T-helper 17 cell (primary cell): ENCODE measurements around the gene ATPAF1. TPM values are rescaled to one million over a fixed set of nuclear protein-coding genes. Genes with fewer than 3 reads are reported as not detected.
A peak's percentile ranks its signal among the peaks of the same experiment; 100 is the strongest.

Source experiments
- ATAC-seq: fragments of 150-1000 bp; cut with Tn5 transposase; 2 replicates; pipeline ENCODE4 v1.10.0; 2021; ENCODE audit warnings: mild to moderate bottlenecking, moderate library complexity
- DNase-seq, 3 donors: peaks; one replicate each; pipeline versions ENCODE4 v3.0.0 to v3.0.0-alpha.2; 2020 to 2021
- H3K9me3 ChIP-seq: one replicate; pipeline ENCODE4 v1.7.0; 2013; ENCODE audit warnings: low read length, mild to moderate bottlenecking; ENCODE audit not compliant: control insufficient read depth, poor library complexity, severe bottlenecking
- H3K27ac Mint-ChIP-seq: one replicate; pipeline ENCODE4 v1.8.0; 2022; ENCODE audit warnings: mild to moderate bottlenecking, moderate library complexity, mixed read lengths
- H3K27me3 Mint-ChIP-seq: one replicate; pipeline ENCODE4 v1.8.0; 2022; ENCODE audit warnings: mixed read lengths
- H3K36me3 Mint-ChIP-seq: one replicate; pipeline ENCODE4 v1.8.0; 2022; ENCODE audit warnings: low read depth, mixed read lengths
- H3K4me1 Mint-ChIP-seq: one replicate; pipeline ENCODE4 v1.8.0; 2022; ENCODE audit warnings: mild to moderate bottlenecking, mixed read lengths
- H3K4me3 Mint-ChIP-seq: one replicate; pipeline ENCODE4 v1.8.0; 2022; ENCODE audit warnings: mild to moderate bottlenecking, moderate library complexity, mixed read lengths
- total RNA-seq, 4 donors: library from RNA in 2 of 4; stranded (reverse) in 2 of 4; gene quantifications; one replicate each; pipeline ENCODE4 v1.2.3 and lab custom pipeline; 2022 to 2026

ATPAF1 gene
- total RNA-seq, 2 donors from 2014 or later = 19.7 to 21.5 TPM

GRCh38 chr1:46615088-46615487 is 53.1 kb downstream of the ATPAF1 start:
- Mint-ChIP-seq H3K4me1 (peaks cover 57% of the 10 kb centered on the region), H3K4me3 (peak overlapping the region; percentile 95), H3K36me3 (no peaks in the 10 kb centered on the region), H3K27ac (peak overlapping the region; percentile 92), H3K27me3 (no peaks in the 10 kb centered on the region)
- ATAC-seq = no peak
- H3K9me3 ChIP-seq = no peaks in the 10 kb centered on the region
- DNase-seq = no peak

- Mint-ChIP-seq H3K4me3 (peak overlapping the region; percentile 95), H3K36me3 (no peaks in the 10 kb centered on the region), H3K4me1 (peaks cover 62% of the 10 kb centered on the region), H3K27me3 (no peaks in the 10 kb centered on the region), H3K27ac (peak overlapping the region; percentile 92)
- ATAC-seq (no peak), DNase-seq (no peak)
- no peaks in the 10 kb centered on the region for H3K9me3 ChIP-seq
Measured at GRCh38 chr1:46614604-46614984, 53.6 kb downstream of the ATPAF1 start.

GRCh38 chr1:46613661-46614603 is 54.2 kb downstream of the ATPAF1 start:
- no peaks in the 10 kb centered on the region for H3K9me3 ChIP-seq
- DNase-seq = no peak
- Mint-ChIP-seq H3K4me3 (peak overlapping the region; percentile 28), H3K27me3 (no peaks in the 10 kb centered on the region), H3K27ac (no peak overlapping the region), H3K4me1 (peaks cover 64% of the 10 kb centered on the region), H3K36me3 (no peaks in the 10 kb centered on the region)
- peak; percentile 48 for ATAC-seq

GRCh38 chr1:46612937-46613660 is 55.1 kb downstream of the ATPAF1 start:
- H3K4me3 Mint-ChIP-seq = no peak overlapping the region
- no peaks in the 10 kb centered on the region for H3K36me3 Mint-ChIP-seq
- H3K4me1 Mint-ChIP-seq = peaks cover 59% of the 10 kb centered on the region
- no peak for DNase-seq
- no peaks in the 10 kb centered on the region for H3K9me3 ChIP-seq
- ATAC-seq = no peak
- H3K27ac Mint-ChIP-seq = no peak overlapping the region
- H3K27me3 Mint-ChIP-seq = no peaks in the 10 kb centered on the region

- ATAC-seq (no peak), DNase-seq (no peak)
- Mint-ChIP-seq H3K27me3 (no peaks in the 10 kb centered on the region), H3K4me1 (peaks cover 48% of the 10 kb centered on the region), H3K27ac (no peak overlapping the region), H3K4me3 (no peak overlapping the region), H3K36me3 (no peaks in the 10 kb centered on the region)
- H3K9me3 ChIP-seq = no peaks in the 10 kb centered on the region
Measured at GRCh38 chr1:46611691-46612221, 56.4 kb downstream of the ATPAF1 start.

- no peaks in the 10 kb centered on the region for H3K9me3 ChIP-seq
- Mint-ChIP-seq H3K27ac (peak overlapping the region; percentile 67), H3K36me3 (no peaks in the 10 kb centered on the region), H3K4me3 (no peak overlapping the region), H3K27me3 (no peaks in the 10 kb centered on the region), H3K4me1 (peaks cover 51% of the 10 kb centered on the region)
- no peak for ATAC-seq
- DNase-seq = no peak
Measured at GRCh38 chr1:46607345-46608130, 60.6 kb downstream of the ATPAF1 start.

- no peak for ATAC-seq
- H3K9me3 ChIP-seq = no peaks in the 10 kb centered on the region
- no peak for DNase-seq
- H3K36me3 Mint-ChIP-seq = no peaks in the 10 kb centered on the region
- peak overlapping the region; percentile 72 for H3K4me3 Mint-ChIP-seq
- H3K27ac Mint-ChIP-seq = peak overlapping the region; percentile 95
- peaks cover 55% of the 10 kb centered on the region for H3K4me1 Mint-ChIP-seq
- no peaks in the 10 kb centered on the region for H3K27me3 Mint-ChIP-seq
Measured at GRCh38 chr1:46606255-46606965, 61.8 kb downstream of the ATPAF1 start.

- H3K36me3 Mint-ChIP-seq = no peaks in the 10 kb centered on the region
- H3K9me3 ChIP-seq = no peaks in the 10 kb centered on the region
- H3K27ac Mint-ChIP-seq = peak overlapping the region; percentile 95
- peaks cover 51% of the 10 kb centered on the region for H3K4me1 Mint-ChIP-seq
- no peaks in the 10 kb centered on the region for H3K27me3 Mint-ChIP-seq
- ATAC-seq (peak; percentile 54), DNase-seq (no peak)
- peak overlapping the region; percentile 81 for H3K4me3 Mint-ChIP-seq
Measured at GRCh38 chr1:46605232-46605631, 62.9 kb downstream of the ATPAF1 start.

- ATAC-seq = peak; percentile 96
- Mint-ChIP-seq H3K27me3 (no peaks in the 10 kb centered on the region), H3K4me1 (peaks cover 53% of the 10 kb centered on the region), H3K36me3 (no peaks in the 10 kb centered on the region), H3K27ac (peak within 1 kb of the TSS; percentile 95), H3K4me3 (peak within 1 kb of the TSS; percentile 92)
- peak; percentile 97 to 100 (median 99) for DNase-seq
- H3K9me3 ChIP-seq = no peaks in the 10 kb centered on the region
Measured at GRCh38 chr1:46603858-46604549, 64.2 kb downstream of the ATPAF1 start, which contains the start of gene MKNK1. MKNK1 (minus strand) TSS chr1:46604268; CDS start chr1:46583327, 20,941 bp downstream.

GRCh38 chr1:46603481-46603857 is 64.7 kb downstream of the ATPAF1 start:
- ATAC-seq = no peak
- Mint-ChIP-seq H3K27ac (peak overlapping the region; percentile 95), H3K36me3 (no peaks in the 10 kb centered on the region), H3K4me3 (peak overlapping the region; percentile 92), H3K4me1 (peaks cover 57% of the 10 kb centered on the region), H3K27me3 (no peaks in the 10 kb centered on the region)
- no peaks in the 10 kb centered on the region for H3K9me3 ChIP-seq
- DNase-seq = no peak

GRCh38 chr1:46601257-46602007 is 66.7 kb downstream of the ATPAF1 start:
- Mint-ChIP-seq H3K27me3 (no peaks in the 10 kb centered on the region), H3K4me1 (peaks cover 71% of the 10 kb centered on the region), H3K36me3 (peaks cover 4% of the 10 kb centered on the region), H3K27ac (peak overlapping the region; percentile 91), H3K4me3 (peak overlapping the region; percentile 41)
- no peak for ATAC-seq
- DNase-seq = no peak
- H3K9me3 ChIP-seq = no peaks in the 10 kb centered on the region
